GM12891 (cell line): ENCODE measurements around the gene SLAMF9.

Source experiments
- DNase-seq: peaks from one replicate; pipeline ENCODE4 v3.0.0; 2011; ENCODE audit warnings: low spot score; ENCODE audit not compliant: insufficient read length
- FAIRE-seq: peaks from 2 replicates; lab custom pipeline; 2011; peaks lifted over from hg19 to GRCh38; lab: Jason Lieb, UNC
- PAX5 ChIP-seq: IDR thresholded peaks from 2 replicates; pipeline ENCODE4 v1.6.1; 2011; ENCODE audit warnings: low read length, moderate library complexity, mild to moderate bottlenecking; ENCODE audit not compliant: insufficient read depth, severe bottlenecking
- POLR2A ChIP-seq: IDR thresholded peaks from 2 replicates; pipeline ENCODE4 v1.6.1; 2011; ENCODE audit warnings: low read depth, low read length, control low read depth
- POLR2AphosphoS5 ChIP-seq: IDR thresholded peaks from 2 replicates; pipeline ENCODE4 v1.6.1; 2011; ENCODE audit warnings: low read depth, low read length, control low read depth
- POU2F2 ChIP-seq: IDR thresholded peaks from 2 replicates; pipeline ENCODE4 v1.6.1; 2011; ENCODE audit warnings: low read depth, mild to moderate bottlenecking, control low read depth, low read length, moderate library complexity
- SPI1 ChIP-seq: IDR thresholded peaks from 2 replicates; pipeline ENCODE4 v1.6.1; 2011; ENCODE audit warnings: low read depth, low read length, control low read depth
- TAF1 ChIP-seq: IDR thresholded peaks from 2 replicates; pipeline ENCODE4 v1.6.1; 2011; ENCODE audit warnings: low read depth, low read length, control low read depth

SLAMF9 gene

GRCh38 chr1:159980076-159980475 lies 26.0 kb upstream of the SLAMF9 start:
- TF ChIP-seq POLR2A, result no peak
- no peak for TF ChIP-seq SPI1
- TF ChIP-seq POU2F2, result no peak
- no peak for TF ChIP-seq TAF1
- TF ChIP-seq PAX5, result no peak
- no peak for TF ChIP-seq POLR2AphosphoS5
- no peak for FAIRE-seq
- no peak for DNase-seq

- no peak for TF ChIP-seq PAX5
- no peak for TF ChIP-seq POLR2AphosphoS5
- no peak for TF ChIP-seq POU2F2
- TF ChIP-seq TAF1, result no peak
- no peak for TF ChIP-seq SPI1
- no peak for TF ChIP-seq POLR2A
- DNase-seq, result no peak
- no peak for FAIRE-seq
These were observed 25.2 kb upstream of the SLAMF9 start for GRCh38 chr1:159979257-159979656.

- no peak for FAIRE-seq
- DNase-seq, result no peak
- TF ChIP-seq POU2F2 (no peak), SPI1 (no peak), TAF1 (no peak), POLR2AphosphoS5 (no peak), POLR2A (no peak), PAX5 (no peak)
These were observed 24.0 kb upstream of the SLAMF9 start for GRCh38 chr1:159978107-159978398.

- FAIRE-seq (no peak), DNase-seq (no peak)
- TF ChIP-seq POU2F2 (no peak), SPI1 (no peak), PAX5 (no peak), TAF1 (no peak)
These were observed 23.5 kb upstream of the SLAMF9 start for GRCh38 chr1:159977364-159978106.

DNA sequence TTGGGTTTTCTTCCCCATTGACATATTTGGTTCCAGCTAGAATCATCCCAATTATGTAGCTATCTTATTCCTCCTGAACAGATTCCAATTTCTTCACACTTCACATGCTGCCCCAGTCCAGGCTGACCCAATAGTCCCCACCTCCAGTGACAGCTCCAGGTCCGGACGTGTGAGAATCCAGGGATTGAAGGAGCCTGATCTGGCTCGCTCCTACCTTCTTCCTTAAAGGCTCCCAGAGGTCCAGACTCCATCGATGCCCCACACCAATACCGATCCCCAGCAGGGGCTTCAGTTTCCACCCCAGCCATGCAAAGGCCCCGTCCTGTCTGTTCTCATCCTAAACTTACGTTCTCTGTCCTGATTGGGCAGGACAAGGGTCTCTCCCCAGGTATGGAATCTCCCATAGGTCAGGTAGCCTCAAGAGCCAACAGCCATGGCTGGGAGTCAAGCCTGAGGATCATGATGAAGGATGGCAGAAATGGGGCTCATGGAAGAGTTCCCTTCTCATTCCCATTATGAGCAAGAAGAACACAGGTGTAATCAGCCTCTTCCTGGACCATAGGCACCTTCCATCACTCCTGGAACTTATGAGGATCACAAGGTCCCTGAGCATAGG lies 20.4 kb upstream of the SLAMF9 start:
- no peak for TF ChIP-seq PAX5
- no peak for TF ChIP-seq POU2F2
- no peak for TF ChIP-seq SPI1
- TF ChIP-seq POLR2A, result no peak
- TF ChIP-seq POLR2AphosphoS5, result no peak
- TF ChIP-seq TAF1, result no peak
- FAIRE-seq (no peak), DNase-seq (no peak)

- TF ChIP-seq POLR2A (no peak), POU2F2 (no peak), SPI1 (no peak), TAF1 (no peak), POLR2AphosphoS5 (no peak), PAX5 (no peak)
- FAIRE-seq (no peak), DNase-seq (no peak)
These were observed 19.4 kb upstream of the SLAMF9 start for GRCh38 chr1:159973350-159973940.

- TF ChIP-seq POLR2A, result no peak
- TF ChIP-seq POU2F2, result no peak
- TF ChIP-seq SPI1, result no peak
- TF ChIP-seq PAX5, result no peak
- no peak for TF ChIP-seq POLR2AphosphoS5
- TF ChIP-seq TAF1, result no peak
- no peak for FAIRE-seq
- DNase-seq, result no peak
These were observed 18.6 kb upstream of the SLAMF9 start for GRCh38 chr1:159972443-159973205.

GRCh38 chr1:159970932-159971342 lies 16.9 kb upstream of the SLAMF9 start:
- FAIRE-seq (no peak), DNase-seq (no peak)
- TF ChIP-seq POLR2A, result no peak

GRCh38 chr1:159968901-159969300 lies 14.9 kb upstream of the SLAMF9 start:
- FAIRE-seq, result no peak

More at GRCh38 chr1:159968901-159969300, 14.9 kb upstream of the SLAMF9 start:
- TF ChIP-seq POLR2AphosphoS5 (no peak), TAF1 (no peak), POU2F2 (no peak), POLR2A (no peak), SPI1 (no peak), PAX5 (no peak)
- DNase-seq, result no peak
